ENCODE measurements around the gene ASCC2.

Gene ASCC2

DNA sequence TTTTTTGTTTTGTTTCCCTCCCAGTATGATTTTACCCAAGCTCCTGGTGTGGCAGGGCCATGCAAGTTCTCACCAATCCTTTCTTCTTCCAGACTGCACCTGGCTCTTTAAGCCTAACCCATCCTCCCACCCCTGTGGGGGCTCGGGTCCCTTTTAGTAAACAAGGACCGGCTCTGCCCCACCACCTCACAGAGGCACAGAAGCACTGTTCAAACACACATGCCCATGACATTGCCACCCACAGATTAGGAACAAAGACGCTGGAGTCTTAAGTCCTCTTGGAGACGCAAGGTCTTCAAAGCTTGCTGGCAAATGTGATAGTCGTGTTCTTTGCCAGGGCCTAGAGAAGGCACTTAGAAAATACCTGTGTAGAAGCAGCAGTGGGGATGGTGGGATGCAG lies 52.0 kb downstream of the ASCC2 start:
- no peak for DNase-seq (ENCODE audit: low spot score)

DNA sequence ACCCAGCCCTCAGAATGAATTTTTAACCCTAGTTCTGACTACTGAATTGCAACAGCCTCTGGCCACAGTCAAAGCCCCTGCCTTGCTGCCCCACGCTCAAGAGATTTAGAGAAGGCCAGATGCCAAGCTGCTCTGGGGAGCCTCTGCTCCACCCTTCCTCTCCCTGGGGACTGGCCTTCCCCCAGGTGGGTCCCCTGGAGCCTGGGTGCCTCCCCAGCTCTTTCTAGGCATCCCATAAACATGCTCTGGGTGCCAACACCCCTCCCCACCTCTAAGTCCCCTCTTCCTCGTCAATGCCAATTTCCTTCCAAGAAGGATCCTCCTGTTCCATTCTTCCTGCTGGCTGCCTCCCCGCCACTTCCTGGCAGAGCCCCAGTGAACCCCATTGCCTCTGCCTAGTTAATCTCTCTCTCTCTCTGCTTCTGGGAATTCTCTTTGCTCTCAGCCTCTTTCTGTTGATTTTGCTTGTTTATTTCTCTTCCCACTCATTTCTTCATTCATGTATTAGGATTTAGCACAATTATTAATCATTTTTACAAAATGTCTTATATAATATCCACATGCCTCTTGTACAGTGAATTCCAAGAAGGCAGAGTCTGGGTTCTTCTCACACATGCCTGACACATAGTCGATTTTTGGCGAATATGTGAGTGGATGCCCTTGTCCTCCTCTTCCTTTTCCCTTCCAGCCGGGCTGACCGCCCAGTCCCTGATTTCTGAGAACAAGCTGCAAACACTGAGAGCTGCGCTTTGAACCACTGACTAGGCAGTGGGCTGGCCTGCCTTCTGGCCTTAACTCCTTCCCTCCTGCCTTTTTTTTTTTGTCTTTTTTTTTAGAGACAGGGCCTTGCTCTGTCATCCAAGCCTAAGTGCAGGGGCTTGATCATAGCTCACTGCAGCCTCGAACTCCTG lies 53.4 kb downstream of the ASCC2 start:
- DNase-seq (ENCODE audit: low spot score) = peak; percentile 56

DNA sequence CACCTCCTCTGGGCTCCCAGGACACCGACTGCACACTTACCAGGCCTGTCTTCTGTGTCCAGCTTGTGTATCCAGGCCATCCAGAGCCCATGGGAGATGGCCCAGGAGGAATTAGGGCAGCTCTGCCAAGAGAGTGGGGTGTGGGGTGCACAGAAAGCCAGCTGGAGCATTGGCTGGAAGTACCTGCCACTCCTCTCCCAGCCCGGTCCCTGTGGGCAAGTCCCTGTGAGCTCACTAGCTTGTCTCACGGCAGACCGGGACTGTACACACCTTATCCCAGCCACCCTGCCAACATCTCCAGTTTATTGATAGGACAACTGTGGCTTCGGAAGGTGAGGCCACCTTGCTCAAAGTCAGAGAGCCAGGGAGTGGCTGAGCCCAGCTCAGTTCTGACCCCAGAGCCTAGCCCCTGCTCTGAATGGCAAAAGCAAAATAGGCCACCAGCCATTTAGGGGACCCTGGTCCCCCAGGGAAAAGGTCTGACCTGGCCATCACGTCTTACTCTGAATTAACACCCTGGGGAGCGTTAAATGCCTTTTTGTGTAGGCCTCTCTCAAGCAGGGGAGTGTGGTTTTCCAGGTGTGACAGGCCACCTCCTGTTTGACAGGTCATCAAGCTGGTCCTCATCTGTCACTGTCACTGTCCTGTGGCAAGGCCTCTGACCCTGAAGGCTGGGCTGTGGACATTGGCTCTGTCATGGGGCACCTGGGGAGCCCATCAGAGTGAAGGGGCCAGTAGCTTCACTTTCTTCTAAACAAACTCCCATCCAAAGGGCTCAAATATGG lies 55.8 kb downstream of the ASCC2 start:
- DNase-seq (ENCODE audit: low spot score) = no peak

DNA sequence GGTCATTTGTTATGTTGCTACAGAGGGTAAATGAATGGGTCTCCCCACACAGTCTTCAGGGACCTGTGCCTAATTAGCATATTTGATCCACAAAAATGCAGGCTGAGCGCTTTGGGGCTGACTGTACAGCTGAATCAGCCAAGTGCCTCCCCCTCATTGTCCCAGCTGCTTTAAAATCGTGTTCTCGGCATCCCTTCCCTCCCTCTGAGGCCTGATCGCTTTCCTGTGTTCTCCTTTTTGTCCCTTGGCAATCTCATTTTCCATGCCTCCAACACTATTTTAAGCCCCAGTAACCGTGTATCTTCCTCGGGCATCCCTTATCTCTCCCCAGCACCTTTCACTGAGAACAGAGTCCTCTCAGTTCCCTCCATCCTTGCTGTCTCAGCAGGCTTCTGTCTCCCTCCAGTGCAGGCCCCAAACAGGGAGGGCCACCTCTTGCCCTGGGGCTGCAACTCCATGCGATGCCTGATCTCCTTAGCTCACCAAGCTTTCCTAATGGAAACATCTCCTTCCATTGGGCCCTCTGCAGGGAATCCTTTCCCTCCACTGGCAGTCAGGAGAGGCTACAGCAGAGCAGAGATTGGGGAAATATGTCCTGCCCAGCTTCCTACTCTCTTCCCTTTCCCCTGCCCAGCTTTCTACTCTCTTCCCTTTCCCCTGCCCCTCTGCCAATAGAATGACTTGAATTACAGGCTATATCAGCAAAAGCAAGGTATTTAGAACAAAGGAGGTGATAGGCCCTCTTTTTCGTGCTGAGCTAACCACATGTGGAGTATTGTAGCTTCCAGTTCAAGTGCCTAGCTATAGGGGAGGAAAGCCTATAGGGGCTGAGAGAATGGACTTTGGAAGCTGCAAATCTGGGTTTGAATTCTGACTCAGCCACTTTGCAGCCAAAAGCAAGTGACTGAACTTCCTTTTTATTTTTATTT lies 57.1 kb downstream of the ASCC2 start:
- DNase-seq (ENCODE audit: low spot score) = no peak

DNA sequence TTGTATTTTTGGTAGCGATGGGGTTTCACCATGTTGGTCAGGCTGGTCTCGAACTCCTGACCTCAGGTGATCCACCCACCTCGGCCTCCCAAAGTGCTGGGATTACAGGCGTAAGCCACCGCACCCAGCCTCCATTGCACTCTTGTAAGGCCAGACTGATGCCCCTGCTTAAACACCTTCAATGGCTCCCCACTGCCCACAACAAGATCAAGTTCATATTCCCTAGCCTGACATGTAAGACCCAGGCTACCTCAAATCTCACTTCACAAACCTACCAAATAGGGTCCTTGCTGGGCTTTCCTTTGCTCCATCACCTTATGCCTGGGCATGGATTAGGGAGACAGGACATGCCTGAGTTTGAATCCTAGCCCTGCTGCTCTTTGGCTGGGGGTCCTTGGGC lies 57.9 kb downstream of the ASCC2 start:
- no peak for DNase-seq (ENCODE audit: low spot score)

DNA sequence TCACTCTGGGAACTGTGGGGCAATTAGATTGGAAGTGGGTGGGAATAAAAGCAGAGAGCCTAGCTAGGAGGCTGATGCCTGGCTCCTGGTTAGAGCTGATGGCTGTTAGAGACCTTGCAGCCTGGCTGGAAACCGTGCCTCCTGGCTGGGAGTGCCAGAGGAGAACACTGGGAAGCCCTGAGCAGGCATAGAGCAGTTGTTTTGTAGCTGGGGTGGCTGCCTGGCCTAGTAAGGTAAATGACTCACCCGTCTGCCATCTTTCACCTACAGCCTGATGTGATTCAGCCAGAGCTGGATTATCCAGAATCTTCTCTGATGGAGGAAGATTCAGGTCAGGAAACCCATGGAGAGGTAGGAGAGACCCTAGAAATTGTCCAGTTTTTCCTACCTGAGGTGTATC lies 64.8 kb downstream of the ASCC2 start:
- DNase-seq (ENCODE audit: low spot score) = no peak

DNA sequence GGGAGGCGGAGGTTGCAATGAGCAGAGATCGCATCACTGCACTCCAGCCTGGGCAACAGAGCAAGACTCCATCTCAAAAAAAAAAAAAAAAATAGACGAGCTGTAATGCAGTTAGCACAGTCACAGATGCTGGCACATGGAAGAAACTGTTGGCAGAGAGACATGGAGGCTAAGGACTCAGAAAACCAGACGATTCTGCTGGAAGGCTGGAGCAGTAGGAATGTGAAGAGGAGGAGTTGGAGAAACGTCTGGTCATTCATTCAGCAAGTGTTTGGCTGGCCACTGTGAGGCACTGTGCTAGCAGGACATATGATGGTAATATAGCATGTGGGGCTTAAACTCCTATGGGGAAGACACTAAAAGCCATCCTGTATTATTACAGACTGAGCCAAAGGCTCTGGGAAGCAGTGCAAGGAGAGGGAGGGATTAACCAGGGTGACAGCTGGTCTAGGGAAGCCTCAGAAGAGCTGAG lies 65.9 kb downstream of the ASCC2 start:
- peak; percentile 86 for DNase-seq (ENCODE audit: low spot score)

DNA sequence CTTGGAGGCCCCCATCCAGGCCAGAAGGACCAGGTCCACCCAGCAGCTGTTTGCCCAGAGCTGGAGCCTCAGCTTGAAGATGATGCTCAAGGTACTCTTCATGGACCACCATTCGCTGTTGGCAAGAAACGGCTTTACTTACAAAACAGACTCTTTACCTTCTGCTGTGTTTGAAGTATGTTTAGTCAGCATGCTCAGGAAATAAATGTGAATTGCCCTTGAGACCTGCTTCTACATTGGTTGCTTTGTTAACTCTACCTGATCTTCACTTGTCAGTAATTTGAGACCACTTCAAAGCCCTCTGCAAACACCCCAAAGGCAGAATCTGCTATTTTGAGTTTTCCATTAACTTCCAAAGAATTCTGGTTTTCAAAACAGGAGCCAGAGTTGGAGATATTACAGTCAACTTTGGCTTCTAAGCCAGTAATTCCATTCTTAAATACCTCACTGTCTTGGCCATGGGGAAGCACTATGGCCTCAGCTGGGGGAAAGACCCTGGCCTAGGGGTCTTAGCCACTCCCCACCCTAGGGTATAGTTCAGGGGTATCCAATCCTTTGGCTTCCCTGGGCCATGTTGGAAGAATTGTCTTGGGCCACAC lies 68.3 kb downstream of the ASCC2 start:
- no peak for DNase-seq (ENCODE audit: low spot score)

DNA sequence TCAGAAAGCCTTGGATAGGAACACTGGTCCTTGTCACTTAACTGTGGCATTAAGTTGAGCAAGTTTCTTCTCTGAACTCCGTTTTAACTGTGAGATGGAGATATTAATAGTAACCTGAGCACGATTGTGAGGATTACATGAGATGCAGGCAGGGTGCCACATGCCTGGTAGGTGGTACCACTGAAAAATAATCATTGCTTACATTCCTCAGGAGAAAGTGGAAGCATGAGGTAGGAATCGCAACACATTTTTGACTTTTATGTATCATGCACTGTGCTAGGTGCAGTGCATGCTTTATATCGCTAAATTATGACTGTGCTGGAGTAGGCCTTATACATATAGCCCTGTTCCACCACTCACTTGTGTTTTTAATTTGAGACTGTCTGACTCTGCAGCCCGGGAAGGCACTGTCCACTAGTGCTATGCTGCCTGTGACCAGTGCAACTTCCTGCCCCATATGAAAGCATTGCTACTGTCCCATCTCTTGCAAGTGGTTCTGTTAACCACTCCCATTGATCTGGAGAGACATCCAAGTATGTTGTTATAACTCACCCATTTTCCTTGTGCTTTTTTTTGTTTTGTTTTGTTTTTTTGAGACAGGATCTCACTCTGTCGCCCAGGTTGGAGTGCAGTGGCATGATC lies 69.9 kb downstream of the ASCC2 start:
- no peak for DNase-seq (ENCODE audit: low spot score)

DNA sequence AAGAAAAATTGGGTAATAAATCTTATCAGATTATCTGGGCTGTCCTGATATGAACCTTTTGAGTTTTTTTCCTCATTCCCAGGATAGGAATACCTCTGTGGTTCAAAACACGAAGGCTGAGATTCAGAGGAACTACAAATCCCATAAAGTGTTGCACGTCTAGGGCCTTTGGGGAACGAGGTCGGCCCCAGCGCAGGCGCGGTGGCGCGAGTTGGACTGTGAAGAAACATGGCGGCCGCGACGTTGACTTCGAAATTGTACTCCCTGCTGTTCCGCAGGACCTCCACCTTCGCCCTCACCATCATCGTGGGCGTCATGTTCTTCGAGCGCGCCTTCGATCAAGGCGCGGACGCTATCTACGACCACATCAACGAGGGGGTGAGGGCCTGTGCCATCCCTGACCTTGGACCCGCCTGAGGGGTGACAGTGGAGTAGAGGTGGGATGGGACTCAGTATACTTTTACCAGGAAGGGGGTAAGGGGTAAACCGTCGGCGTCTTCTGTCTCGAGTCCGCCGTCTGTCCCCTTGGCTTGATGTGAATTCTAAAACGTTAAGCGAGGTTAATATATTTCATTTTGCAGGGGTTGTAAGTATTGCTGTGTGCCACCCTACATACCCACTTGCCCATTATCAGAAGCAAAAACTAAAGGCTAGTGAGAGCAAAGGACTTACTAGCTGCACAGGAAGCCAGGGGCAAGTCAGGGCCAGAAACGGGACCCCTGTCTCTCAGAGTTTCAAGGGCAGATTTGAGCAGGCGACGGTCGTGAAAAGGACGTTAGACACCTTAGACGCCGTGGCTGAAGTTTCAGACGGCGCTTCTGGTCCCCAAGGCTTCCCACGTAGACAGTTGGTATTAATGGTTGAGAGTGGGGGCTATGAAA lies 70.7 kb downstream of the ASCC2 start, which contains the start of gene UQCR10:
TSS of gene UQCR10 (plus strand) at position 199 of the 881 bp plus-strand sequence. CDS start at position 229, 30 bp downstream.
- peak; percentile 94 for DNase-seq (ENCODE audit: low spot score)

DNA sequence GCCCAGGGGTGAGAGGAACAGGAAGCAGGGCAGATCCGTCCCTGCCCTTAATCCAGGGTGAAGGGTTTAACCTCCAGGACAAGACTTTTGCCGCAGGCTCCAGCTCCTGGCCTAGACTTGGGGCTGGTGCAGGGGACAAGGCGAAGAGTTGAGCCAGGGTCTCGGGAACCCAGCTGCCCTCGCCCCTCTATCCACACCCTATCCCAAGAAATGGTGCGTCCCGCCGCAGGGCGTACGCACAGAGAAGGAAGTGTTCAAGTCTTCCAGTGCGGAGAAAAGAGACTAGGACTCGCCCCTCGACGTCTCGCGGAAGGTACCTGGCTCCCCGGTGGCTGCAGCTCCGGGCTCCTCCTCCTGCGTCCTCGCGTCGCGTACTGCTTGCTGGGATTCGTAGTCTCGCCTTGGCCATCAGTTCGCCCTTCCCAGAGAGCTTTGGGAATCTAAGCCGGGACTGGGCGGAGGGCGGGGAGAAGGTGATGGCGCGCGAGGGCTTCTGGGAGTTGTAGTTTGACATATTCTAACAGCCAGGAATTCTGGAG lies 71.4 kb downstream of the ASCC2 start, which contains the start of gene ZMAT5:
TSS of gene ZMAT5 (minus strand) at position 376 of the 539 bp plus-strand sequence. CDS start 18,463 bp downstream, outside the sequence.
- peak; percentile 97 for DNase-seq (ENCODE audit: low spot score)

DNA sequence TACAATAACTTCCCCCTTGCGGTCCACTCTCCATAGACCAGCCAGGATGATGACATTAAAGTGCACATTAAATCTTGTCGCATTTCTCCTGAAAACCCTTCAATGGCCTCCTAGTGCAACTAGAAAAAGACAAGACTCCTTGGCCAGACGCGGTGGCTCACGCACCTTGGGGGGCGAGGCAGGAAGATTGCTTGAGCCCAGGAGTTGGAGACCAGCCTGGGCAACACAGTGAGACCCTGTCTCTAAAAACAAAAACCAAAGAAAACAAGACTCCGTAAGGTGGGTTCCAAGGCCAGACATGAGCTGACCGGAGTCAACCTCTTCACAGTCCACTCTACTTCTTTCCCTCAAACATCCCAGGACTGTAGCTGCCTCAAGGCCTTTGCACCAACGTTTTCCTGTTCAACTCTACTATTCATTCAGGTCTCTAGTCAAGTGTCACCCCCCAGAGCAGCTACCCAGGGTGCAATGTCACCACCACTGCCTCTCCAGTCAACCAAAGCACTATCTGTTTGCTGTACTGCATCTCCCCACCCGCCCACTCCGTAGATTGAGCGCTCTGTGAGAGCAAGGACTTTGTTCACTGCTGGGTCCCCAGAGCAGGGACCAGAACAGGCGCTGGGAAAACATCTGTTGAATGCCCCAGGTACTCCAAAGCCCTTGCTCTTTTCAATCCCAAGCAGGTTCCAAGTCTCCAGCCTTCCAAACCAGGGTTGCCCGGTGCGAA lies 72.0 kb downstream of the ASCC2 start:
- DNase-seq (ENCODE audit: low spot score) = peak; percentile 5

DNA sequence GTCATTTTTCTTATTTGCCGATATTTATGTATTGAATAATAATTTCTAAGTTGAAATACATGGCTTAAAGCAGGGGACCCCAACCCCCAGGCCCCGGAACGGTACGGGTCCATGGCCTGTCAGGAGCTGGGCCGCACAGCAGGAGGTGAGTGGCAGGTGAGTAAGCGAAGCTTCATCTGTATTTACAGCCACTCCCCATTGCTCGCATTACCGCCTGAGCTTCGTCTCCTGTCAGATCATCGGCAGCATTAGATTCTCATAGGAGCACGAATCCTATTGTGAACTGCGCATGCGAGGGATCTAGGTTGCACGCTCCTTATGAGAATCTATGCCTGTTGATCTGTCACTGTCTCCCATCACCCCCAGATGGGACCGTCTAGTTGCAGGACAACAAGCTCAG lies 75.8 kb downstream of the ASCC2 start:
- DNase-seq (ENCODE audit: low spot score) = no peak

DNA sequence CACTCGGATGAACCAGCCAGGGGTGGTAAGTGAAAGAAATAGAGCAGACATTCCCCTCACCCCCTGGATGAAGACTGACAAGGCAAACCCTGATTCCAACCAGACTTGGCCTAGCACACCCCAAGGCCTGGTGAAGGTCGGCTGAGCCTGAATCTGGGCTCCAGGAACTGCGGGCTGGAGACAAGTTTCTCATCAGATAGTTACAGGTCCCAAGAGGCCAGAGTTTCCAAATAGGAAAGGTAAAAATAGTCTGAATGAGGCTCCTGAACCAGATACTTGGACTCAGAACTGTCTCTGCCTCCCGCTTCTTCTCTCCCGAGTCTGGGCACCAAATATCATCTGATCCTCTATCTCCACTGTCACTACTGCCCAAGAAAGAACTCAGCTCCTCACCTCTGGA lies 79.1 kb downstream of the ASCC2 start:
- DNase-seq (ENCODE audit: low spot score) = peak; percentile 15

DNA sequence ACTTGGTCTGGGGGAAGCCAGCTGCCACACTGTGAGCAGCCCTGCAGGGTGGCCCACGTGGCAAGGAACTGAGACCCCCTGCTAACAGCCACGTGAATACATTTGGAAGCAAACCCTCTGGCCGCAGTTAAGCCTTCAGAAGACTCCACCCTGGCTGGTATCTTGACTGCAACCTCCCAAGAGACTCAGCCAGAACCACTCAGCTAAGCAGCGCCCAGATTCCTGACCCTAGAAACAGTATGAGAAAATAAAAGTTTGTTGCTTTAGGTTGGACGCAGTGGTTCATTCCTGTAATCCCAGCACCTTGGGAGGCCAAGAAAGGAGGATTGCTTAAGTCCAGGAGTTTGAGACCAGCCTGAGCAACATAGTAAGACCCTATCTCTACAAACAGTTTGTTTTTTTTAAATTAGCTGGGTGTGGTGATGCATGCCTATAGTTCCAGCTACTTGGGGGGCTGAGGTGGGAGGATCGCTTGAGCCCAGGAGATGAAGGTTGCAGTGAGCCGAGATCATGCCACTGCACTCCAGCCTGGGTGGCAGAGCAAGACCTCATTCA lies 79.9 kb downstream of the ASCC2 start:
- DNase-seq (ENCODE audit: low spot score) = peak; percentile 10

DNA sequence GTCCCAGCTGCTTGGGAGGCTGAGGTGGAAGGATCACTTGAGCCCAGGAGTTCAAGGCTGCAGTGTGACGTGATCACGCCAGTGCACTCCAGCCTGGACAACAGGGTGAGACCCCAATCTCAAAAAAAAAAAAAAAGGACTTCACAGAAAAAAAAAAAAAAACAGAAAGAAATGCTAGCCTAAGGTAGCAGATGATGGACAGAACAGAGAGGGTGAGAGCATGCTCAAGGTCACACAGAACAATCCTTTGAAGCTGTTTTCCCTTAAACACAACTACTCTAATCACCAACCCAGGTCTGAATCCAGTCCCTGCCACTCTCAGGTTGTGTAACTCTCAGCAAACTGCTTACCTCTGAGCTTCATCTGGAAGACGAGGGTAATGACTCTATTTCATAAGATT lies 81.0 kb downstream of the ASCC2 start:
- DNase-seq (ENCODE audit: low spot score) = no peak

DNA sequence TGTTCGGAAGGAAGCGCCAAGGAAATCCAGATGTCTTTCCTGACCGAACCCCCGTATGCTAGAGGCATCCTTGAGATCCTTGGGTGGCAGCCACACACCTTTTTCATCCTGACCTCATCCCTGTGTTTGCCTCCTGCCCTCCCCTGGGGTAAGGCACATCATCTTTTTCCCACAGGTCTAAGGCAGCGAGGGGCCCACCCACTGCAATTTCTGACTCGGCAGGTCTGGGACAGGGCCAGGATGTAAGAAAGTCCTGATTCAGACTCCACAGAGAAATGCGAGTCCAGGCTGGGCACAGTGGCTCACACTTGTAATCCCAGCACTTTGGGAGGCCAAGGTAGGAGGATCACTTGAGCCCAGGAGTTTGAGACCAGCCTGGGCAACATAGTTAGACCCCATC lies 81.7 kb downstream of the ASCC2 start:
- no peak for DNase-seq (ENCODE audit: low spot score)

DNA sequence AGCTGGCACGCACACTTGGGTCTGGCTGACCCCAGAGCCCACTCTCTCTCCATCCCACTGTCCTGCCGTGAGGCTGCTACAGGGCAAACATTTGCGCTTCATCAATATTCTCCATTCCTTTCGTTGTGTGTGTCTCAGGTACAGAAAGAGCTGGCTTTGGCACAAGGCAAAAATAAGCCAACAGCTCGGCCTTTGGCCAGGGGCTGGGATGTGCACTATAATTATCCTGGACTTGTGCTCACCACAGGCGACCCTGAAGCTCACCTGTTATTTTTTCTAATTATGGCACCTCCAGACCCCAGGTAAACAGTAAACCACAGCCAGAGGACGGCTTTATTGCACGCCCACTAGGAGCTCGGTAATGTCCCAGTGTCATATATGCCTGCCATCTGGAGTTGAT lies 82.2 kb downstream of the ASCC2 start:
- no peak for DNase-seq (ENCODE audit: low spot score)
